H1 (cell line): ENCODE results near the gene AP1S3. TPM values are rescaled to one million over a fixed set of nuclear protein-coding genes. Genes with fewer than 3 reads are reported as not detected.

Experiments
- CTCF ChIA-PET: fragments of 300-600 bp; sonication (Branson Sonifier 250); formaldehyde crosslinking; loops from one replicate; lab custom pipeline; 2021; ENCODE audit not compliant: partially characterized antibody; lab: Charles Lee
- POLR2A ChIA-PET: fragments of 300-600 bp; sonication (Branson Sonifier 250); formaldehyde crosslinking; loops from one replicate; lab custom pipeline; 2021; ENCODE audit warnings: inconsistent platforms; ENCODE audit not compliant: partially characterized antibody; lab: Charles Lee
- DNase-seq, 2 experiments: peaks; one replicate each; pipeline versions ENCODE4 v3.0.0 to v3.0.0-alpha.2; 2010 to 2022; ENCODE audit warnings: low spot score in 2 of 2, low read depth in 1 of 2, mixed read lengths in 1 of 2
- FAIRE-seq: peaks from 2 replicates; lab custom pipeline; 2011; peaks lifted over from hg19 to GRCh38; lab: Jason Lieb, UNC
- H2AFZ ChIP-seq: 2 replicates; pipeline ENCODE4 v1.8.1; 2012; ENCODE audit warnings: low read length, inconsistent platforms
- H2AK5ac ChIP-seq: 2 replicates; pipeline ENCODE4 v1.6.1; 2013; ENCODE audit warnings: low read depth, low read length
- H2BK120ac ChIP-seq: replicated peaks from 2 replicates; pipeline ENCODE3; 2013; ENCODE audit warnings: low read depth, low read length, inconsistent platforms
- H2BK12ac ChIP-seq: 2 replicates; pipeline ENCODE4 v1.6.1; 2013; ENCODE audit warnings: low read depth, low read length
- H2BK15ac ChIP-seq: 2 replicates; pipeline ENCODE4 v1.6.1; 2013; ENCODE audit warnings: low read length
- H2BK20ac ChIP-seq: 2 replicates; pipeline ENCODE4 v1.6.1; 2013; ENCODE audit warnings: low read length
- H2BK5ac ChIP-seq: 2 replicates; pipeline ENCODE4 v1.6.1; 2013; ENCODE audit warnings: low read depth, low read length
- H3K14ac ChIP-seq: 2 replicates; pipeline ENCODE4 v1.6.1; 2013; ENCODE audit warnings: inconsistent platforms; ENCODE audit not compliant: insufficient read length
- H3K18ac ChIP-seq: 2 replicates; pipeline ENCODE4 v1.6.1; 2013; ENCODE audit warnings: low read length; ENCODE audit errors: extremely low read depth
- H3K23ac ChIP-seq: 2 replicates; pipeline ENCODE4 v1.6.1; 2013; ENCODE audit warnings: inconsistent platforms; ENCODE audit not compliant: insufficient read length
- H3K23me2 ChIP-seq: 2 replicates; pipeline ENCODE4 v1.6.1; 2013; ENCODE audit warnings: low read depth, low read length
- H3K27ac ChIP-seq: 2 replicates; pipeline ENCODE4 v1.6.1; 2011; ENCODE audit warnings: low read depth, low read length, inconsistent platforms
- H3K27me3 ChIP-seq, 4 experiments: replicated peaks in 1 of 4; 1 replicate in 1 of 4; 2 replicates in 3 of 4; pipeline versions ENCODE4 v1.6.1 to v1.8.1; 2011 to 2013; ENCODE audit warnings: low read length in 3 of 4, mild to moderate bottlenecking in 3 of 4, inconsistent platforms in 2 of 4, mixed read lengths in 2 of 4, moderate library complexity in 1 of 4; ENCODE audit not compliant: control insufficient read depth in 3 of 4, insufficient read depth in 3 of 4; ENCODE audit errors: extremely low read depth in 1 of 4
- H3K36me3 ChIP-seq, 4 experiments: 2 replicates each; pipeline versions ENCODE4 v1.6.1 to v1.8.1; 2011 to 2013; ENCODE audit warnings: mild to moderate bottlenecking in 4 of 4, low read length in 3 of 4, moderate library complexity in 2 of 4, control low read depth in 1 of 4, inconsistent platforms in 1 of 4; ENCODE audit not compliant: insufficient read depth in 4 of 4, control insufficient read depth in 2 of 4
- H3K4ac ChIP-seq: replicated peaks from 2 replicates; pipeline ENCODE3; 2013; ENCODE audit warnings: low read length, low read depth, mixed read lengths, inconsistent platforms; ENCODE audit not compliant: insufficient read length
- H3K4me1 ChIP-seq, 4 experiments: replicated peaks in 1 of 4; 1 replicate in 1 of 4; 2 replicates in 3 of 4; pipeline versions ENCODE4 v1.6.1 to v1.8.1; 2011 to 2013; ENCODE audit warnings: low read length in 3 of 4, inconsistent platforms in 2 of 4, mixed read lengths in 1 of 4; ENCODE audit not compliant: insufficient read depth in 4 of 4, control insufficient read depth in 3 of 4
- H3K4me2 ChIP-seq, 2 experiments: 2 replicates each; pipeline versions ENCODE4 v1.6.1 to v1.8.1; 2011 to 2013; ENCODE audit warnings: low read depth in 2 of 2, low read length in 2 of 2, control low read depth in 1 of 2, inconsistent platforms in 1 of 2, mild to moderate bottlenecking in 1 of 2; ENCODE audit not compliant: insufficient read depth in 1 of 2
- H3K4me3 ChIP-seq, 4 experiments: fragments of 200-600, 300-600 bp in 1 of 4; sonication (generic), shearing (Covaris generic), sonication (Bioruptor Twin) in 1 of 4; 2 replicates each; pipeline versions ENCODE4 v1.5.1 to v1.8.1; 2011 to 2016; ENCODE audit warnings: low read length in 4 of 4, low read depth in 3 of 4, control low read depth in 2 of 4, inconsistent platforms in 2 of 4, mild to moderate bottlenecking in 2 of 4, mixed read lengths in 1 of 4, moderate library complexity in 1 of 4; ENCODE audit not compliant: insufficient read depth in 2 of 4; ENCODE audit errors: extremely low read depth in 1 of 4
- H3K56ac ChIP-seq: replicated peaks from 2 replicates; pipeline ENCODE3; 2013; ENCODE audit warnings: low read depth, mild to moderate bottlenecking, mixed read lengths, low read length, inconsistent platforms; ENCODE audit not compliant: insufficient read length
- H3K79me1 ChIP-seq: 2 replicates; pipeline ENCODE4 v1.6.1; 2013; ENCODE audit warnings: low read depth, low read length, control low read depth
- H3K79me2 ChIP-seq, 2 experiments: 2 replicates each; pipeline versions ENCODE4 v1.6.1 to v1.8.1; 2012 to 2013; ENCODE audit warnings: low read length in 2 of 2, mild to moderate bottlenecking in 2 of 2, inconsistent platforms in 1 of 2; ENCODE audit not compliant: insufficient read depth in 2 of 2, control insufficient read depth in 1 of 2
- H3K9ac ChIP-seq, 4 experiments: replicated peaks in 1 of 4; 1 replicate in 1 of 4; 2 replicates in 3 of 4; pipeline versions ENCODE4 v1.6.1 to v1.8.1; 2011 to 2013; ENCODE audit warnings: low read depth in 3 of 4, low read length in 3 of 4, control low read depth in 2 of 4, mild to moderate bottlenecking in 2 of 4, moderate library complexity in 2 of 4, inconsistent platforms in 1 of 4; ENCODE audit errors: extremely low read depth in 1 of 4
- H3K9me3 ChIP-seq, 2 experiments: 2 replicates each; pipeline versions ENCODE4 v1.6.1 to v1.8.1; 2012 to 2013; ENCODE audit warnings: mild to moderate bottlenecking in 2 of 2, moderate library complexity in 2 of 2, control low read depth in 1 of 2, inconsistent platforms in 1 of 2, low read depth in 1 of 2, low read length in 1 of 2, mixed read lengths in 1 of 2; ENCODE audit not compliant: insufficient read depth in 2 of 2
- H4K20me1 ChIP-seq, 2 experiments: replicated peaks in 1 of 2; 2 replicates each; pipeline versions ENCODE3 to v1.8.1; 2011 to 2013; ENCODE audit warnings: inconsistent platforms in 2 of 2, low read length in 2 of 2, mild to moderate bottlenecking in 1 of 2; ENCODE audit not compliant: insufficient read depth in 2 of 2, control insufficient read depth in 1 of 2
- H4K5ac ChIP-seq: 2 replicates; pipeline ENCODE4 v1.6.1; 2013; ENCODE audit warnings: low read length, low read depth, mixed read lengths, inconsistent platforms; ENCODE audit not compliant: insufficient read length
- H4K8ac ChIP-seq: 2 replicates; pipeline ENCODE4 v1.8.0; 2013; ENCODE audit warnings: mild to moderate bottlenecking, moderate library complexity, low read length, inconsistent platforms; ENCODE audit not compliant: insufficient read depth; ENCODE audit errors: extremely low read depth
- H4K91ac ChIP-seq: replicated peaks from 2 replicates; pipeline ENCODE3; 2013; ENCODE audit warnings: low read length, mixed read lengths, inconsistent platforms; ENCODE audit not compliant: insufficient read length
- JUN ChIP-seq: IDR thresholded peaks from 2 replicates; pipeline ENCODE4 v1.6.1; 2011; ENCODE audit warnings: low read depth, mild to moderate bottlenecking, improper control_type of control experiment, low read length
- KDM1A ChIP-seq: fragments of 200-600, 300-600 bp; sonication (generic); IDR thresholded peaks from 2 replicates; pipeline ENCODE4 v1.7.1; 2016; ENCODE audit warnings: mild to moderate bottlenecking, low read length, borderline replicate concordance
- NANOG ChIP-seq: IDR thresholded peaks from 2 replicates; pipeline ENCODE4 v1.6.1; 2011; ENCODE audit warnings: low read length, low read depth, mild to moderate bottlenecking, inconsistent platforms; ENCODE audit not compliant: insufficient read depth, poor library complexity, severe bottlenecking
- NRF1 ChIP-seq: IDR thresholded peaks from 2 replicates; pipeline ENCODE4 v1.6.1; 2011; ENCODE audit warnings: mild to moderate bottlenecking, low read depth, low read length, improper control_type of control experiment
- POLR2AphosphoS5 ChIP-seq: IDR thresholded peaks from 2 replicates; pipeline ENCODE4 v1.6.1; 2011; ENCODE audit warnings: low read depth, low read length
- TBP ChIP-seq: IDR thresholded peaks from 2 replicates; pipeline ENCODE4 v1.6.1; 2011; ENCODE audit warnings: low read depth, low read length, improper control_type of control experiment
- WGBS, 2 experiments: shearing (Covaris generic) in 1 of 2; methylation state at CpG; one replicate each; pipeline versions ENCODE4 v1.1.6 to v1.1.7; 2013 to 2015; ENCODE audit warnings: low lambda C conversion rate in 2 of 2, mixed read lengths in 2 of 2, inconsistent platforms in 1 of 2, low coverage in 1 of 2, missing lambda C conversion rate in 1 of 2; ENCODE audit not compliant: insufficient replicate concordance in 2 of 2, insufficient coverage in 1 of 2, insufficient read length in 1 of 2; ENCODE audit errors: extremely low coverage in 1 of 2, missing lambda C conversion rate in 1 of 2; 5-methylcytosine and 5-hydroxymethylcytosine counted together
- polyA plus RNA-seq, 7 experiments: library from polyadenylated mRNA; depleted of rRNA in 3 of 7; stranded (reverse) in 5 of 7; unstranded in 2 of 7; fragments of >200 nt in 5 of 7; fragments of 200-250 nt in 2 of 7; gene quantifications; 1 replicate in 5 of 7; 2 replicates in 1 of 7; 4 replicates in 1 of 7; pipeline versions ENCODE4 v1.2.1 to v1.2.3, GENCODE V29; 2011 to 2013; ENCODE audit warnings: missing spikeins in 2 of 7, mixed read lengths in 2 of 7
- total RNA-seq: library from RNA; stranded (reverse); fragmentation: NEBNext Ultra II Directional; extraction: Animal tissue kit (Norgen Biotek cat#: 25700); gene quantifications from 2 replicates; pipeline ENCODE4 v1.2.1, GENCODE V29; 2021
- TF ChIP-seq, protein P1 (sequence below), 3 experiments: IDR thresholded peaks; 1 replicate in 2 of 3; 2 replicates in 1 of 3; pipeline versions ENCODE4 v1.5.1 to v1.6.1; 2011; ENCODE audit warnings: low read length in 3 of 3, mild to moderate bottlenecking in 3 of 3, inconsistent platforms in 2 of 3, low read depth in 1 of 3, moderate library complexity in 1 of 3; ENCODE audit not compliant: insufficient read depth in 1 of 3; ENCODE audit errors: control extremely low read depth in 1 of 3

The AP1S3 gene
- total and polyA plus RNA-seq, 2 of the 8 experiments (the other 6 are each of a cell fraction or from before 2014, with no cell fraction given) = 3.9 to 20.2 TPM

DNA sequence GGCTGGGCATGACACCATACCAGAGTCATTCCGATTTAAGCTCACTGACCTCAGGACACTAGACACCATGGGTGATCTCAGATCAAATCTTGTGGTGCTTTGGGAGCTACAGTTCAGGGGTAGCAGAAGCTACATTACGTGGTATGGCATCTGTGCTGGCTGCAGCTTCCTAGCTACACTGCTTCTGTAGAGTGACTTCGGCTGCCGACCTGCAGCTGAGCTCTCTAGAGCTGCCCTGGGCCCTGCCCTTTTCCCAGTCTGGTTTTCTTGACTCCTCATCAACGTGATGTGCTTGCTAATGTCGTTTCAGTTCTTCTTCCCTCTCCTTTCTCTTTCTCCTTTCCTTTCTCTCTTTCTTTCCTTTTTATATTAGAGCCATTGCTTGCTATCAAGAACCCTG is 100.2 kb downstream of the AP1S3 start:
- POLR2A ChIA-PET = interaction anchor here (0.5 to 1.7 kb wide), 2 partner anchors 13 to 14 kb away, joined by 3 read pairs; no protein-coding TSS in a partner anchor
- no peak overlapping the region for H2BK15ac ChIP-seq
- H3K18ac ChIP-seq = no peak overlapping the region
- no peaks in the 10 kb centered on the region for H3K36me3 ChIP-seq
- DNase-seq (peak in 1 of 2 experiments; percentile 22), FAIRE-seq (no peak)
- H3K27ac ChIP-seq = no peak overlapping the region
- H4K20me1 ChIP-seq = no peaks in the 10 kb centered on the region
- no peak overlapping the region for H2BK120ac ChIP-seq
- no peaks in the 10 kb centered on the region for H3K23me2 ChIP-seq
- WGBS, 2 experiments = 86% methylated on average over 6 of the region's 6 CpGs; no CpG with 5 or more reads in 1 of the 2 experiments
- no peak overlapping the region for H3K4ac ChIP-seq
- H3K4me1 ChIP-seq = no peaks in the 10 kb centered on the region
- no peak overlapping the region for H2BK20ac ChIP-seq
- H2AFZ ChIP-seq = no peak overlapping the region
- H2BK12ac ChIP-seq = no peak overlapping the region; the same call in 1 of the 2 replicates
- H4K8ac ChIP-seq = no peak overlapping the region
- H3K14ac ChIP-seq = no peak overlapping the region
- CTCF ChIA-PET = interaction anchor here (0.7 to 4.8 kb wide), 2 partner anchors 10 to 123 kb away, joined by 3 to 19 read pairs; no protein-coding TSS in a partner anchor
- no peak overlapping the region for H2BK5ac ChIP-seq
- no peak overlapping the region for H2AK5ac ChIP-seq
- no peak overlapping the region for H4K91ac ChIP-seq
- H3K79me2 ChIP-seq = no peaks in the 10 kb centered on the region
- H3K4me3 ChIP-seq = no peak overlapping the region
- H4K5ac ChIP-seq = no peak overlapping the region
- no peaks in the 10 kb centered on the region for H3K79me1 ChIP-seq
- H3K9ac ChIP-seq = no peak overlapping the region
- H3K56ac ChIP-seq = no peak overlapping the region
- no peak overlapping the region for H3K23ac ChIP-seq
- H3K9me3 ChIP-seq = 0 out of 4 replicates have a peak, but pooled peaks cover 0 to 2% of the 10 kb centered on the region in 2 experiments
- no peak overlapping the region for H3K4me2 ChIP-seq
- TF ChIP-seq KDM1A (no peak), POLR2AphosphoS5 (no peak), NRF1 (no peak), JUN (no peak), TBP (no peak), NANOG (no peak)
- TF ChIP-seq, protein P1, sequence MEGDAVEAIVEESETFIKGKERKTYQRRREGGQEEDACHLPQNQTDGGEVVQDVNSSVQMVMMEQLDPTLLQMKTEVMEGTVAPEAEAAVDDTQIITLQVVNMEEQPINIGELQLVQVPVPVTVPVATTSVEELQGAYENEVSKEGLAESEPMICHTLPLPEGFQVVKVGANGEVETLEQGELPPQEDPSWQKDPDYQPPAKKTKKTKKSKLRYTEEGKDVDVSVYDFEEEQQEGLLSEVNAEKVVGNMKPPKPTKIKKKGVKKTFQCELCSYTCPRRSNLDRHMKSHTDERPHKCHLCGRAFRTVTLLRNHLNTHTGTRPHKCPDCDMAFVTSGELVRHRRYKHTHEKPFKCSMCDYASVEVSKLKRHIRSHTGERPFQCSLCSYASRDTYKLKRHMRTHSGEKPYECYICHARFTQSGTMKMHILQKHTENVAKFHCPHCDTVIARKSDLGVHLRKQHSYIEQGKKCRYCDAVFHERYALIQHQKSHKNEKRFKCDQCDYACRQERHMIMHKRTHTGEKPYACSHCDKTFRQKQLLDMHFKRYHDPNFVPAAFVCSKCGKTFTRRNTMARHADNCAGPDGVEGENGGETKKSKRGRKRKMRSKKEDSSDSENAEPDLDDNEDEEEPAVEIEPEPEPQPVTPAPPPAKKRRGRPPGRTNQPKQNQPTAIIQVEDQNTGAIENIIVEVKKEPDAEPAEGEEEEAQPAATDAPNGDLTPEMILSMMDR (IDR thresholded peaks at IDR 0.05; ENCODE audit: control extremely low read depth in 1 of 3, insufficient read depth in 1 of 3, low read depth in 1 of 3, low read length in 3 of 3) = no peak
- no peaks in the 10 kb centered on the region for H3K27me3 ChIP-seq
